MM.1S (cell line): Measurements from ENCODE around the gene FLRT2.

ENCODE experiments used
- CTCF ChIP-seq: fragments of 300-600 bp; sonication (generic); IDR thresholded peaks from 2 replicates; pipeline ENCODE4 v1.5.1; 2016; ENCODE audit warnings: antibody characterized with exemption, low read length, mixed read lengths
- EZH2 ChIP-seq: fragments of 300-600 bp; sonication (generic); optimal IDR thresholded peaks from 2 replicates; pipeline ENCODE3; 2017; ENCODE audit warnings: low read depth, mild to moderate bottlenecking, antibody characterized with exemption, low read length, mixed read lengths
- EZH2phosphoT487 ChIP-seq: fragments of 300-600 bp; sonication (generic); IDR thresholded peaks from 2 replicates; pipeline ENCODE4 v1.6.1; 2018; ENCODE audit warnings: antibody characterized with exemption, low read length

GRCh38 chr14:85528897-85529631 is 880 bp upstream of the FLRT2 start:
- TF ChIP-seq CTCF (no peak), EZH2 (no peak), EZH2phosphoT487 (no peak)
